HEK293 (cell line): ENCODE measurements around the gene SPATA16.

ENCODE experiments used
- CTCF ChIA-PET: fragments of 350-600 bp; formaldehyde crosslinking; extraction: SDS; loops from one replicate; lab custom pipeline; 2021; ENCODE audit warnings: antibody characterized with exemption; lab: Yijun Ruan, JAX
- POLR2A ChIA-PET: fragments of 300-600 bp; formaldehyde crosslinking; extraction: SDS; loops from one replicate; lab custom pipeline; 2020; ENCODE audit warnings: antibody characterized with exemption, inconsistent platforms; lab: Yijun Ruan, JAX
- H3K27ac ChIP-seq: fragments of 200-500 bp; sonication (Bioruptor generic); 2 replicates; pipeline ENCODE4 v1.5.1; 2014; ENCODE audit warnings: low read depth, low read length, control low read depth, inconsistent platforms; ENCODE audit errors: extremely low read depth
- H3K36me3 ChIP-seq, 2 experiments: fragments of 200-500 bp in 1 of 2; sonication (Bioruptor generic) in 1 of 2; 1 replicate in 1 of 2; 2 replicates in 1 of 2; pipeline ENCODE4 v1.5.1; 2014 to 2017; ENCODE audit warnings: inconsistent platforms in 2 of 2, low read length in 2 of 2; ENCODE audit not compliant: control insufficient read depth in 2 of 2, insufficient read depth in 1 of 2
- H3K4me1 ChIP-seq: fragments of 200-500 bp; sonication (Bioruptor generic); 2 replicates; pipeline ENCODE4 v1.5.1; 2014; ENCODE audit warnings: mild to moderate bottlenecking, low read length, inconsistent platforms; ENCODE audit not compliant: control insufficient read depth, insufficient read depth
- H3K4me3 ChIP-seq: 2 replicates; pipeline ENCODE4 v1.5.1; 2011; ENCODE audit warnings: low read depth, mild to moderate bottlenecking, control low read depth, low read length, moderate library complexity
- H3K9me3 ChIP-seq: fragments of 200-500 bp; sonication (Bioruptor generic); 2 replicates; pipeline ENCODE4 v1.5.1; 2014; ENCODE audit warnings: low read depth, low read length, inconsistent platforms; ENCODE audit not compliant: control insufficient read depth, insufficient read depth
- AEBP2 ChIP-seq: fragments of 450-650 bp; formaldehyde crosslinking; IDR thresholded peaks from 2 replicates; pipeline ENCODE4 v1.5.1; 2016; ENCODE audit warnings: missing biosample characterization, missing genetic modification characterization, borderline replicate concordance
- BCL11A ChIP-seq: fragments of 450-650 bp; formaldehyde crosslinking; IDR thresholded peaks from 2 replicates; pipeline ENCODE4 v1.5.1; 2016; ENCODE audit warnings: low read depth, missing biosample characterization, missing genetic modification characterization
- CTCF ChIP-seq: fragments of 450-650 bp; formaldehyde crosslinking; IDR thresholded peaks from 2 replicates; pipeline ENCODE4 v1.5.1; 2016; ENCODE audit warnings: missing biosample characterization, missing genetic modification characterization
- GLIS1 ChIP-seq: fragments of 450-650 bp; formaldehyde crosslinking; IDR thresholded peaks from 2 replicates; pipeline ENCODE4 v1.5.1; 2016; ENCODE audit warnings: missing biosample characterization, missing genetic modification characterization
- HOXC10 ChIP-seq: sonication (generic); formaldehyde crosslinking; IDR thresholded peaks from 2 replicates; pipeline ENCODE4 v1.8.1; 2023; ENCODE audit warnings: mild to moderate bottlenecking, missing genetic modification reagents
- HOXD13 ChIP-seq: sonication (generic); formaldehyde crosslinking; IDR thresholded peaks from 2 replicates; pipeline ENCODE4 v1.8.0; 2022; ENCODE audit warnings: missing genetic modification reagents, borderline replicate concordance
- OSR2 ChIP-seq: fragments of 450-650 bp; formaldehyde crosslinking; IDR thresholded peaks from 2 replicates; pipeline ENCODE4 v1.5.1; 2016; ENCODE audit warnings: missing biosample characterization, missing genetic modification characterization
- SETDB1 ChIP-seq: IDR thresholded peaks from one replicate; pipeline ENCODE4 v1.6.1; 2017; ENCODE audit warnings: mild to moderate bottlenecking, low read length, moderate library complexity, mixed read lengths; ENCODE audit not compliant: insufficient read length
- SP2 ChIP-seq: fragments of 450-650 bp; formaldehyde crosslinking; IDR thresholded peaks from 2 replicates; pipeline ENCODE4 v1.5.1; 2016; ENCODE audit warnings: missing biosample characterization, missing genetic modification characterization
- SP7 ChIP-seq: fragments of 450-650 bp; formaldehyde crosslinking; IDR thresholded peaks from 2 replicates; pipeline ENCODE4 v1.5.1; 2016; ENCODE audit warnings: missing biosample characterization, missing genetic modification characterization
- YY1 ChIP-seq: fragments of 450-650 bp; formaldehyde crosslinking; IDR thresholded peaks from 2 replicates; pipeline ENCODE4 v1.5.1; 2018; ENCODE audit warnings: missing biosample characterization, missing genetic modification characterization
- YY2 ChIP-seq: fragments of 450-650 bp; formaldehyde crosslinking; IDR thresholded peaks from 2 replicates; pipeline ENCODE4 v1.5.1; 2016; ENCODE audit warnings: missing biosample characterization, missing genetic modification characterization
- ZBTB1 ChIP-seq: fragments of 450-650 bp; formaldehyde crosslinking; IDR thresholded peaks from 2 replicates; pipeline ENCODE4 v1.5.1; 2016; ENCODE audit warnings: missing biosample characterization, missing genetic modification characterization
- ZBTB21 ChIP-seq: fragments of 450-650 bp; formaldehyde crosslinking; IDR thresholded peaks from 2 replicates; pipeline ENCODE4 v1.5.1; 2017; ENCODE audit warnings: missing biosample characterization, missing genetic modification characterization
- ZBTB48 ChIP-seq: fragments of 450-650 bp; formaldehyde crosslinking; IDR thresholded peaks from 2 replicates; pipeline ENCODE4 v1.5.1; 2016; ENCODE audit warnings: missing biosample characterization, missing genetic modification characterization
- ZBTB49 ChIP-seq: fragments of 450-650 bp; formaldehyde crosslinking; IDR thresholded peaks from 2 replicates; pipeline ENCODE4 v1.5.1; 2016; ENCODE audit warnings: missing biosample characterization, missing genetic modification characterization, low read depth
- ZBTB7A ChIP-seq: fragments of 450-650 bp; formaldehyde crosslinking; IDR thresholded peaks from 2 replicates; pipeline ENCODE4 v1.5.1; 2016; ENCODE audit warnings: low read depth, missing biosample characterization, missing genetic modification characterization
- ZFHX2 ChIP-seq: fragments of 450-650 bp; formaldehyde crosslinking; conservative IDR thresholded peaks from 2 replicates; pipeline ENCODE4 v1.5.1; 2016; ENCODE audit warnings: missing biosample characterization, missing genetic modification characterization
- ZNF133 ChIP-seq: fragments of 450-650 bp; formaldehyde crosslinking; IDR thresholded peaks from 2 replicates; pipeline ENCODE4 v1.5.1; 2016; ENCODE audit warnings: missing biosample characterization, missing genetic modification characterization
- ZNF18 ChIP-seq: fragments of 450-650 bp; formaldehyde crosslinking; IDR thresholded peaks from 2 replicates; pipeline ENCODE4 v1.5.1; 2016; ENCODE audit warnings: missing biosample characterization, missing genetic modification characterization
- ZNF19 ChIP-seq: fragments of 450-650 bp; formaldehyde crosslinking; IDR thresholded peaks from 2 replicates; pipeline ENCODE4; 2016; ENCODE audit warnings: missing biosample characterization, missing genetic modification characterization, low read depth
- ZNF239 ChIP-seq: fragments of 450-650 bp; formaldehyde crosslinking; IDR thresholded peaks from 2 replicates; pipeline ENCODE4 v1.5.1; 2016; ENCODE audit warnings: missing biosample characterization, missing genetic modification characterization
- ZNF354C ChIP-seq: fragments of 450-650 bp; formaldehyde crosslinking; IDR thresholded peaks from 2 replicates; pipeline ENCODE4 v1.5.1; 2016; ENCODE audit warnings: missing biosample characterization, missing genetic modification characterization, low read depth, borderline replicate concordance
- ZNF404 ChIP-seq: fragments of 450-650 bp; formaldehyde crosslinking; IDR thresholded peaks from 2 replicates; pipeline ENCODE4 v1.5.1; 2017; ENCODE audit warnings: missing biosample characterization, missing genetic modification characterization
- ZNF416 ChIP-seq: fragments of 450-650 bp; formaldehyde crosslinking; IDR thresholded peaks from 2 replicates; pipeline ENCODE4 v1.5.1; 2016; ENCODE audit warnings: missing biosample characterization, missing genetic modification characterization
- ZNF449 ChIP-seq: fragments of 450-650 bp; formaldehyde crosslinking; IDR thresholded peaks from 2 replicates; pipeline ENCODE4 v1.5.1; 2017; ENCODE audit warnings: missing biosample characterization, mild to moderate bottlenecking, missing genetic modification characterization, moderate library complexity
- ZNF514 ChIP-seq: fragments of 450-650 bp; formaldehyde crosslinking; IDR thresholded peaks from 2 replicates; pipeline ENCODE4 v1.5.1; 2016; ENCODE audit warnings: missing biosample characterization, missing genetic modification characterization
- ZNF548 ChIP-seq: fragments of 450-650 bp; formaldehyde crosslinking; IDR thresholded peaks from 2 replicates; pipeline ENCODE4 v1.5.1; 2016; ENCODE audit warnings: missing biosample characterization, missing genetic modification characterization
- ZNF664 ChIP-seq: fragments of 450-650 bp; formaldehyde crosslinking; IDR thresholded peaks from 2 replicates; pipeline ENCODE4 v1.5.1; 2016; ENCODE audit warnings: missing biosample characterization, missing genetic modification characterization
- ZNF670 ChIP-seq: fragments of 450-650 bp; formaldehyde crosslinking; IDR thresholded peaks from 2 replicates; pipeline ENCODE4 v1.5.1; 2016; ENCODE audit warnings: missing biosample characterization, missing genetic modification characterization, low read depth
- ZNF76 ChIP-seq: fragments of 450-650 bp; formaldehyde crosslinking; IDR thresholded peaks from 2 replicates; pipeline ENCODE4; 2016; ENCODE audit warnings: low read depth, missing biosample characterization, missing genetic modification characterization, borderline replicate concordance

Gene SPATA16

GRCh38 chr3:173027429-173027828 lies 113.6 kb downstream of the SPATA16 start:
- Histone ChIP-seq H3K4me1 (no peaks in the 10 kb centered on the region), H3K9me3 (no peaks in the 10 kb centered on the region), H3K36me3 (no peaks in the 10 kb centered on the region), H3K4me3 (no peak overlapping the region), H3K27ac (no peak overlapping the region)
- ChIA-PET CTCF (no interaction called here), POLR2A (no interaction called here)
- no peak for TF ChIP-seq ZNF239 (tag by site-specific recombination)
- TF ChIP-seq YY2 (tag by site-specific recombination), result no peak
- TF ChIP-seq ZBTB1 (tag by site-specific recombination), result no peak
- TF ChIP-seq ZNF449 (tag by site-specific recombination), result no peak
- TF ChIP-seq YY1, result no peak
- TF ChIP-seq ZNF354C (tag by site-specific recombination), result no peak
- no peak for TF ChIP-seq CTCF (tag by site-specific recombination)
- no peak for TF ChIP-seq SP2 (tag by site-specific recombination)
- TF ChIP-seq ZBTB49 (tag by site-specific recombination), result no peak
- no peak for TF ChIP-seq ZBTB21
- TF ChIP-seq BCL11A (tag by site-specific recombination), result no peak
- TF ChIP-seq OSR2 (tag by site-specific recombination), result no peak
- TF ChIP-seq ZNF514 (tag by site-specific recombination), result no peak
- TF ChIP-seq ZNF19 (tag by site-specific recombination), result no peak
- TF ChIP-seq SP7 (tag by site-specific recombination), result no peak
- no peak for TF ChIP-seq HOXD13
- TF ChIP-seq ZNF76 (tag by site-specific recombination), result no peak
- TF ChIP-seq ZBTB7A (tag by site-specific recombination), result no peak
- no peak for TF ChIP-seq ZNF548 (tag by site-specific recombination)
- TF ChIP-seq GLIS1 (tag by site-specific recombination), result no peak

- no peaks in the 10 kb centered on the region for H3K36me3 ChIP-seq
- H3K4me1 ChIP-seq, result no peaks in the 10 kb centered on the region
- CTCF ChIA-PET, result no interaction called here
- no peak overlapping the region for H3K27ac ChIP-seq
- H3K4me3 ChIP-seq, result no peak overlapping the region
- no peaks in the 10 kb centered on the region for H3K9me3 ChIP-seq
- POLR2A ChIA-PET, result no interaction called here
- TF ChIP-seq HOXC10 (CRISPR knock-in tag), result no peak
- no peak for TF ChIP-seq ZNF133
- no peak for TF ChIP-seq ZNF18
- TF ChIP-seq YY1, result no peak
- no peak for TF ChIP-seq SETDB1
- no peak for TF ChIP-seq ZFHX2 (tag by site-specific recombination)
- TF ChIP-seq AEBP2 (tag by site-specific recombination), result no peak
- TF ChIP-seq ZNF670 (tag by site-specific recombination), result no peak
- TF ChIP-seq ZBTB48 (tag by site-specific recombination), result no peak
- no peak for TF ChIP-seq ZNF416 (tag by site-specific recombination)
- TF ChIP-seq ZNF404 (tag by site-specific recombination), result no peak
- no peak for TF ChIP-seq ZNF664
These were observed 115.1 kb downstream of the SPATA16 start for GRCh38 chr3:173025941-173026340.
